Glutamatergic neuron (in vitro differentiated cells): ENCODE results near the gene DCUN1D3. TPM values are rescaled to one million over a fixed set of nuclear protein-coding genes. Genes with fewer than 3 reads are reported as not detected.
"Not testable (repeated sequence)": the region's sequence is repeated elsewhere in the genome, so short reads cannot be mapped to it uniquely, and the experiment has no call there.

ENCODE experiments used
- DNase-seq: peaks from one replicate; pipeline ENCODE4 v3.0.0; 2022
- H3K27ac Mint-ChIP-seq: one replicate; pipeline ENCODE4 v1.8.0; 2020; ENCODE audit warnings: mild to moderate bottlenecking, mixed read lengths, inconsistent platforms; ENCODE audit not compliant: unreplicated experiment
- H3K27me3 Mint-ChIP-seq: one replicate; pipeline ENCODE4 v1.8.0; 2020; ENCODE audit warnings: mild to moderate bottlenecking, moderate library complexity, mixed read lengths, inconsistent platforms; ENCODE audit not compliant: unreplicated experiment
- H3K36me3 Mint-ChIP-seq: one replicate; pipeline ENCODE4 v1.8.0; 2020; ENCODE audit warnings: mild to moderate bottlenecking, mixed read lengths, inconsistent platforms; ENCODE audit not compliant: unreplicated experiment
- H3K4me1 Mint-ChIP-seq: one replicate; pipeline ENCODE4 v1.8.0; 2020; ENCODE audit warnings: mild to moderate bottlenecking, low read depth, mixed read lengths, inconsistent platforms; ENCODE audit not compliant: unreplicated experiment
- H3K4me3 Mint-ChIP-seq: one replicate; pipeline ENCODE4 v1.8.0; 2020; ENCODE audit warnings: mild to moderate bottlenecking, mixed read lengths, inconsistent platforms; ENCODE audit not compliant: unreplicated experiment
- H3K9me3 Mint-ChIP-seq: one replicate; pipeline ENCODE4 v1.8.0; 2020; ENCODE audit warnings: mild to moderate bottlenecking, moderate library complexity, mixed read lengths, inconsistent platforms; ENCODE audit not compliant: unreplicated experiment
- CTCF ChIP-seq: fragments of 200-600 bp; sonication (generic); IDR thresholded peaks from one replicate; pipeline ENCODE4 v1.5.0; 2021; ENCODE audit not compliant: partially characterized antibody, unreplicated experiment
- total RNA-seq: library from RNA; stranded (reverse); fragmentation: NEBNext Ultra II Directional; extraction: Animal tissue kit (Norgen Biotek cat#: 25700); gene quantifications from one replicate; pipeline ENCODE4 v1.2.1, GENCODE V29; 2021; ENCODE audit not compliant: unreplicated experiment

Gene DCUN1D3
- total RNA-seq, 1 donor from 2014 or later: 15.3 TPM

- Mint-ChIP-seq H3K27ac (peak overlapping the region; percentile 80), H3K27me3 (peaks cover 3% of the 10 kb centered on the region), H3K9me3 (peaks cover 1% of the 10 kb centered on the region), H3K4me1 (peaks cover 34% of the 10 kb centered on the region), H3K36me3 (no peaks in the 10 kb centered on the region), H3K4me3 (no peak overlapping the region)
- no peak for TF ChIP-seq CTCF
- no peak for DNase-seq
Measured at GRCh38 chr16:20866801-20867200, 33.4 kb downstream of the DCUN1D3 start.

GRCh38 chr16:20866145-20866772, 33.9 kb downstream of the DCUN1D3 start:
- Mint-ChIP-seq H3K9me3 (peaks cover 1% of the 10 kb centered on the region), H3K36me3 (no peaks in the 10 kb centered on the region), H3K4me3 (no peak overlapping the region), H3K27me3 (peaks cover 3% of the 10 kb centered on the region), H3K27ac (peak overlapping the region; percentile 80), H3K4me1 (peaks cover 35% of the 10 kb centered on the region)
- TF ChIP-seq CTCF: no peak
- DNase-seq: peak; percentile 52

GRCh38 chr16:20865420-20866131, 34.6 kb downstream of the DCUN1D3 start:
- Mint-ChIP-seq H3K27ac (peak overlapping the region; percentile 80), H3K4me3 (no peak overlapping the region), H3K27me3 (peaks cover 3% of the 10 kb centered on the region), H3K4me1 (peaks cover 32% of the 10 kb centered on the region), H3K36me3 (no peaks in the 10 kb centered on the region), H3K9me3 (peaks cover 1% of the 10 kb centered on the region)
- no peak for DNase-seq
- no peak for TF ChIP-seq CTCF

GRCh38 chr16:20864376-20864775, 35.8 kb downstream of the DCUN1D3 start:
- H3K27ac Mint-ChIP-seq, H3K36me3 Mint-ChIP-seq, H3K27me3 Mint-ChIP-seq, DNase-seq, H3K4me3 Mint-ChIP-seq, H3K9me3 Mint-ChIP-seq: not testable (repeated sequence)
- H3K4me1 Mint-ChIP-seq: peaks cover 33% of the 10 kb centered on the region

GRCh38 chr16:20862162-20862960, 37.8 kb downstream of the DCUN1D3 start:
- no peak for TF ChIP-seq CTCF
- Mint-ChIP-seq H3K4me1 (peaks cover 35% of the 10 kb centered on the region), H3K36me3 (no peaks in the 10 kb centered on the region), H3K27me3 (peaks cover 3% of the 10 kb centered on the region), H3K9me3 (peaks cover 1% of the 10 kb centered on the region), H3K4me3 (no peak overlapping the region), H3K27ac (no peak overlapping the region)
- DNase-seq: no peak

- H3K27ac Mint-ChIP-seq: peak overlapping the region; percentile 25
Measured at GRCh38 chr16:20860995-20861394, 39.2 kb downstream of the DCUN1D3 start.

More at GRCh38 chr16:20860995-20861394, 39.2 kb downstream of the DCUN1D3 start:
- not testable (repeated sequence) for H3K36me3 Mint-ChIP-seq, H3K27me3 Mint-ChIP-seq, H3K9me3 Mint-ChIP-seq, H3K4me3 Mint-ChIP-seq, DNase-seq
- peaks cover 27% of the 10 kb centered on the region for H3K4me1 Mint-ChIP-seq
